SK-N-MC (cell line): ENCODE measurements around the gene LIPC.

ENCODE experiments used
- DNase-seq: peaks from one replicate; pipeline ENCODE4 v3.0.0-alpha.2; 2011; ENCODE audit warnings: low read depth, low spot score
- H3K27ac ChIP-seq: fragments of 200-600 bp; sonication (generic); 2 replicates; pipeline ENCODE4 v1.5.1; 2016; ENCODE audit warnings: mixed run types
- H3K36me3 ChIP-seq: fragments of 200-600 bp; sonication (generic); 2 replicates; pipeline ENCODE4 v1.6.1; 2017; ENCODE audit warnings: antibody characterized with exemption, low read length, mixed read lengths; ENCODE audit not compliant: insufficient read depth
- H3K4me3 ChIP-seq: fragments of 200-600 bp; sonication (generic); 2 replicates; pipeline ENCODE4 v1.5.1; 2016
- H3K9ac ChIP-seq: fragments of 200-600 bp; sonication (generic); 2 replicates; pipeline ENCODE4 v1.8.0; 2017; ENCODE audit warnings: mixed run types, mixed read lengths; ENCODE audit not compliant: insufficient read length
- H3K9me3 ChIP-seq: fragments of 200-600 bp; sonication (generic); 2 replicates; pipeline ENCODE4 v1.6.1; 2017; ENCODE audit warnings: low read depth, mild to moderate bottlenecking, antibody characterized with exemption, low read length, moderate library complexity, mixed read lengths
- EZH2 ChIP-seq: fragments of 200-600 bp; sonication (generic); IDR thresholded peaks from one replicate; pipeline ENCODE4 v1.6.1; 2017; ENCODE audit warnings: antibody characterized with exemption
- FOXP2 ChIP-seq: optimal IDR thresholded peaks from 2 replicates; pipeline ENCODE3; 2011; ENCODE audit warnings: mild to moderate bottlenecking, moderate library complexity; ENCODE audit not compliant: insufficient read depth; ENCODE audit errors: extremely low read length, control extremely low read depth
- POLR2AphosphoS5 ChIP-seq: IDR thresholded peaks from 2 replicates; pipeline ENCODE4 v1.6.1; 2012; ENCODE audit warnings: mild to moderate bottlenecking, low read depth, low read length, borderline replicate concordance

LIPC gene

GRCh38 chr15:58549013-58549784 is 117.4 kb downstream of the LIPC start:
- Histone ChIP-seq H3K9ac (no peak overlapping the region), H3K4me3 (no peak overlapping the region), H3K36me3 (no peaks in the 10 kb centered on the region), H3K9me3 (no peaks in the 10 kb centered on the region), H3K27ac (no peak overlapping the region)
- TF ChIP-seq POLR2AphosphoS5 (no peak), FOXP2 (no peak), EZH2 (no peak)
- DNase-seq = no peak

- no peak for DNase-seq
- no peak for TF ChIP-seq FOXP2
- no peak for TF ChIP-seq EZH2
- no peak for TF ChIP-seq POLR2AphosphoS5
- no peak overlapping the region for H3K9ac ChIP-seq
- H3K4me3 ChIP-seq = no peak overlapping the region
- no peaks in the 10 kb centered on the region for H3K36me3 ChIP-seq
- H3K9me3 ChIP-seq = no peaks in the 10 kb centered on the region
- H3K27ac ChIP-seq = no peak overlapping the region
Observed at GRCh38 chr15:58549785-58550074, 117.9 kb downstream of the LIPC start.

GRCh38 chr15:58551084-58551763 is 119.4 kb downstream of the LIPC start:
- H3K27ac ChIP-seq = no peak overlapping the region
- H3K9ac ChIP-seq = no peak overlapping the region
- no peak overlapping the region for H3K4me3 ChIP-seq
- TF ChIP-seq POLR2AphosphoS5 (no peak), FOXP2 (no peak), EZH2 (no peak)
- no peak for DNase-seq
- no peaks in the 10 kb centered on the region for H3K36me3 ChIP-seq
- no peaks in the 10 kb centered on the region for H3K9me3 ChIP-seq

- Histone ChIP-seq H3K9me3 (no peaks in the 10 kb centered on the region), H3K27ac (no peak overlapping the region), H3K9ac (no peak overlapping the region), H3K36me3 (no peaks in the 10 kb centered on the region), H3K4me3 (no peak overlapping the region)
- TF ChIP-seq EZH2 (no peak), FOXP2 (no peak), POLR2AphosphoS5 (no peak)
- no peak for DNase-seq
Observed at GRCh38 chr15:58551764-58552504, 120.1 kb downstream of the LIPC start.

- no peak for DNase-seq
- no peaks in the 10 kb centered on the region for H3K9me3 ChIP-seq
- TF ChIP-seq FOXP2 = no peak
- TF ChIP-seq POLR2AphosphoS5 = no peak
- no peak for TF ChIP-seq EZH2
- no peak overlapping the region for H3K9ac ChIP-seq
- no peak overlapping the region for H3K4me3 ChIP-seq
- no peaks in the 10 kb centered on the region for H3K36me3 ChIP-seq
- H3K27ac ChIP-seq = no peak overlapping the region
Observed at GRCh38 chr15:58552505-58553364, 120.9 kb downstream of the LIPC start.

GRCh38 chr15:58553365-58553918 is 121.7 kb downstream of the LIPC start:
- DNase-seq = no peak
- TF ChIP-seq POLR2AphosphoS5 = no peak
- no peak for TF ChIP-seq FOXP2
- TF ChIP-seq EZH2 = no peak
- H3K36me3 ChIP-seq = no peaks in the 10 kb centered on the region
- no peak overlapping the region for H3K9ac ChIP-seq
- no peaks in the 10 kb centered on the region for H3K9me3 ChIP-seq
- H3K4me3 ChIP-seq = no peak overlapping the region
- H3K27ac ChIP-seq = no peak overlapping the region

- DNase-seq = no peak
- no peak for TF ChIP-seq EZH2
- H3K27ac ChIP-seq = no peak overlapping the region
- H3K9ac ChIP-seq = no peak overlapping the region
- H3K36me3 ChIP-seq = no peaks in the 10 kb centered on the region
- H3K9me3 ChIP-seq = no peaks in the 10 kb centered on the region
- H3K4me3 ChIP-seq = no peak overlapping the region
Observed at GRCh38 chr15:58554758-58555157, 123.0 kb downstream of the LIPC start.

GRCh38 chr15:58555162-58556027 is 123.6 kb downstream of the LIPC start:
- H3K9ac ChIP-seq = no peak overlapping the region
- H3K4me3 ChIP-seq = no peak overlapping the region
- no peak for DNase-seq
- H3K27ac ChIP-seq = no peak overlapping the region
- H3K9me3 ChIP-seq = no peaks in the 10 kb centered on the region
- TF ChIP-seq EZH2 (no peak), POLR2AphosphoS5 (no peak), FOXP2 (no peak)
- H3K36me3 ChIP-seq = no peaks in the 10 kb centered on the region
